Neural progenitor cell (in vitro differentiated cells): ENCODE measurements around the gene MPHOSPH8. TPM values are rescaled to one million over a fixed set of nuclear protein-coding genes. Genes with fewer than 3 reads are reported as not detected.

Experiments used
- DNase-seq: peaks from one replicate; pipeline ENCODE4 v3.0.0-alpha.2; 2016; ENCODE audit warnings: low spot score
- H2AFZ ChIP-seq: fragments of 200-600 bp; sonication (generic); replicated peaks from 2 replicates; pipeline ENCODE4 v1.6.1; 2016; ENCODE audit warnings: antibody characterized with exemption
- H3F3A ChIP-seq: fragments of 200-600 bp; sonication (generic); 2 replicates; pipeline ENCODE4 v1.6.1; 2016; ENCODE audit warnings: antibody characterized with exemption, low read depth
- H3K27ac ChIP-seq: fragments of 200-600 bp; sonication (generic); 2 replicates; pipeline ENCODE4 v1.5.1; 2016; ENCODE audit warnings: mild to moderate bottlenecking
- H3K27me3 ChIP-seq: fragments of 200-600 bp; sonication (generic); 2 replicates; pipeline ENCODE4 v1.6.1; 2016; ENCODE audit warnings: mild to moderate bottlenecking, moderate library complexity
- H3K36me3 ChIP-seq: fragments of 200-600 bp; sonication (generic); 2 replicates; pipeline ENCODE4 v1.5.1; 2016
- H3K4me1 ChIP-seq: fragments of 200-600 bp; sonication (generic); 2 replicates; pipeline ENCODE4 v1.6.1; 2016; ENCODE audit warnings: mixed run types
- H3K4me2 ChIP-seq: fragments of 200-600 bp; sonication (generic); 2 replicates; pipeline ENCODE4 v1.6.1; 2016
- H3K4me3 ChIP-seq: fragments of 200-600 bp; sonication (generic); 2 replicates; pipeline ENCODE4 v1.5.1; 2016
- H3K79me2 ChIP-seq: fragments of 200-600 bp; sonication (generic); 2 replicates; pipeline ENCODE4 v1.6.1; 2016; ENCODE audit warnings: low read depth
- H3K9ac ChIP-seq: fragments of 200-600 bp; sonication (generic); 2 replicates; pipeline ENCODE4 v1.6.1; 2016
- H3K9me3 ChIP-seq: fragments of 200-600 bp; sonication (generic); 2 replicates; pipeline ENCODE4 v1.5.1; 2016; ENCODE audit warnings: low read depth
- H4K20me1 ChIP-seq: fragments of 200-600 bp; sonication (generic); 2 replicates; pipeline ENCODE4 v1.6.1; 2016; ENCODE audit warnings: low read depth
- H3K27ac Mint-ChIP-seq: 3 replicates; pipeline ENCODE4 v1.8.0; 2021; ENCODE audit warnings: mixed read lengths
- H3K27me3 Mint-ChIP-seq: 2 replicates; pipeline ENCODE4 v1.8.0; 2022; ENCODE audit warnings: low read depth, mild to moderate bottlenecking, inconsistent platforms, moderate library complexity, mixed read lengths; ENCODE audit not compliant: insufficient read depth
- H3K36me3 Mint-ChIP-seq: 3 replicates; pipeline ENCODE4 v1.8.0; 2021; ENCODE audit warnings: mixed read lengths
- H3K4me1 Mint-ChIP-seq: 3 replicates; pipeline ENCODE4 v1.8.0; 2021; ENCODE audit warnings: mixed read lengths
- H3K4me3 Mint-ChIP-seq: 3 replicates; pipeline ENCODE4 v1.8.0; 2021; ENCODE audit warnings: mild to moderate bottlenecking, moderate library complexity, mixed read lengths
- H3K9me3 Mint-ChIP-seq: 3 replicates; pipeline ENCODE4 v1.8.0; 2020; ENCODE audit warnings: mixed read lengths
- EZH2 ChIP-seq: fragments of 200-600 bp; sonication (generic); IDR thresholded peaks from 2 replicates; pipeline ENCODE4 v1.6.1; 2017; ENCODE audit warnings: antibody characterized with exemption, mild to moderate bottlenecking, moderate library complexity
- EZH2phosphoT487 ChIP-seq: fragments of 200-600 bp; sonication (generic); IDR thresholded peaks from 2 replicates; pipeline ENCODE4 v1.6.1; 2017; ENCODE audit warnings: antibody characterized with exemption
- total RNA-seq: library from RNA; depleted of rRNA; stranded (reverse); fragments of >200 nt; gene quantifications from 2 replicates; pipeline ENCODE4 v1.2.3, GENCODE V29; 2015; ENCODE audit warnings: low replicate concordance
- TF ChIP-seq, protein P1 (sequence below): fragments of 200-600 bp; sonication (generic); IDR thresholded peaks from 2 replicates; pipeline ENCODE4 v1.5.1; 2017; ENCODE audit warnings: antibody characterized with exemption, mild to moderate bottlenecking

The MPHOSPH8 gene
- total RNA-seq, 1 donor from 2014 or later, result 6.4 TPM

DNA sequence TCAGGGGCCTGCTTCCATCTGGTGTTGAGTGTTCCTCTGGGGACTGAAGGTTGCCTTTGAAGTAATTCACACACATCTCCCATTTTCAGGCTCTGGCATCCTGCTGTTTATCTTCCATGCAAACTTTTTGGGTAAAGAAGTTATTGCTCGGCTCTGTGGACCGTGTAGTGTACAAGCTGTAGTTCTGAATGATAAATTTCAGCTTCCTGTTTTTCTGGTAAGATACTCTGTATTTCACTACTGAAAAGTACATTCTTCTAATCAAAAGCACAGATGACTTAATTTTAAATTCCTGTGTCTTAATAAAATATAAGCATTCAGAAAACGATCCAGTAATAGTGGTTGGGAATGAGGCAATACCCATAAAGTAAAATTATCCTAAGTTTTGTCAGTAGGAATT lies 36.7 kb downstream of the MPHOSPH8 start:
- Mint-ChIP-seq H3K4me1 (no peaks in the 10 kb centered on the region), H3K4me3 (no peak overlapping the region), H3K27ac (no peak overlapping the region), H3K36me3 (peaks cover 53% of the 10 kb centered on the region), H3K27me3 (peaks cover 4% of the 10 kb centered on the region), H3K9me3 (no peaks in the 10 kb centered on the region)
- no peaks in the 10 kb centered on the region for H3K9me3 ChIP-seq
- TF ChIP-seq EZH2phosphoT487 (no peak), EZH2 (no peak)
- TF ChIP-seq, protein P1, sequence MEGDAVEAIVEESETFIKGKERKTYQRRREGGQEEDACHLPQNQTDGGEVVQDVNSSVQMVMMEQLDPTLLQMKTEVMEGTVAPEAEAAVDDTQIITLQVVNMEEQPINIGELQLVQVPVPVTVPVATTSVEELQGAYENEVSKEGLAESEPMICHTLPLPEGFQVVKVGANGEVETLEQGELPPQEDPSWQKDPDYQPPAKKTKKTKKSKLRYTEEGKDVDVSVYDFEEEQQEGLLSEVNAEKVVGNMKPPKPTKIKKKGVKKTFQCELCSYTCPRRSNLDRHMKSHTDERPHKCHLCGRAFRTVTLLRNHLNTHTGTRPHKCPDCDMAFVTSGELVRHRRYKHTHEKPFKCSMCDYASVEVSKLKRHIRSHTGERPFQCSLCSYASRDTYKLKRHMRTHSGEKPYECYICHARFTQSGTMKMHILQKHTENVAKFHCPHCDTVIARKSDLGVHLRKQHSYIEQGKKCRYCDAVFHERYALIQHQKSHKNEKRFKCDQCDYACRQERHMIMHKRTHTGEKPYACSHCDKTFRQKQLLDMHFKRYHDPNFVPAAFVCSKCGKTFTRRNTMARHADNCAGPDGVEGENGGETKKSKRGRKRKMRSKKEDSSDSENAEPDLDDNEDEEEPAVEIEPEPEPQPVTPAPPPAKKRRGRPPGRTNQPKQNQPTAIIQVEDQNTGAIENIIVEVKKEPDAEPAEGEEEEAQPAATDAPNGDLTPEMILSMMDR, result no peak
- H3K27ac ChIP-seq, result no peak overlapping the region
- no peak overlapping the region for H3K4me2 ChIP-seq
- no peaks in the 10 kb centered on the region for H3K4me1 ChIP-seq
- peaks cover 7% of the 10 kb centered on the region for H3F3A ChIP-seq
- no peaks in the 10 kb centered on the region for H3K36me3 ChIP-seq
- peaks cover 11% of the 10 kb centered on the region for H4K20me1 ChIP-seq
- H3K4me3 ChIP-seq, result no peak overlapping the region
- H3K27me3 ChIP-seq, result no peaks in the 10 kb centered on the region
- H3K9ac ChIP-seq, result no peak overlapping the region
- no peaks in the 10 kb centered on the region for H3K79me2 ChIP-seq
- H2AFZ ChIP-seq, result no peak overlapping the region
- DNase-seq, result no peak

DNA sequence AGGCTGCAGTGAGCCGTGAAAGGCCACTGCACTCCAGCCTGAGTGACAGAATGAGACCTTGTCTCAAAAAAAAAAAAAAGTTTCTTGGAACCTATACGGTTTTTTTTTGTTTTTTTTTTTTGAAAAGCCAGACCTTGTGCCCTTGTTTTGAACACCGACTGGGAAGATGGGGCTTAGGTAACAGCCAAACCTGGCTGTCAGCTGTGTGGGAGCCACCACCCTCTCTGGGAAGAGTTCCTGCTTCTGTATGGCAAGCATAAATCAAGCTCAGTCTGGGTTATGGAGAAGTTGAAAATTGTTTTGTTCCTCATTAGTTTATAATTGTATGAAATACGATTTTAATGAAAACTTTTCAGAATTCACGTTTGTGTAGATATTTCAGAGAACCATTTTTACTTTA lies 39.5 kb downstream of the MPHOSPH8 start:
- no peaks in the 10 kb centered on the region for H3K27me3 Mint-ChIP-seq
- Histone ChIP-seq H3K4me2 (no peak overlapping the region), H3K4me3 (no peak overlapping the region), H3K4me1 (no peaks in the 10 kb centered on the region), H3K27ac (no peak overlapping the region), H3K9ac (no peak overlapping the region), H3K36me3 (peaks cover 10% of the 10 kb centered on the region), H3K27me3 (no peaks in the 10 kb centered on the region), H3K79me2 (no peaks in the 10 kb centered on the region), H3F3A (no peaks in the 10 kb centered on the region), H3K9me3 (no peaks in the 10 kb centered on the region), H2AFZ (no peak overlapping the region), H4K20me1 (peaks cover 9% of the 10 kb centered on the region)
- peaks cover 56% of the 10 kb centered on the region for H3K36me3 Mint-ChIP-seq
- no peaks in the 10 kb centered on the region for H3K4me1 Mint-ChIP-seq
- H3K27ac Mint-ChIP-seq, result no peak overlapping the region
- no peaks in the 10 kb centered on the region for H3K9me3 Mint-ChIP-seq
- TF ChIP-seq EZH2phosphoT487 (no peak), EZH2 (no peak)
- TF ChIP-seq, protein P1, result no peak
- no peak overlapping the region for H3K4me3 Mint-ChIP-seq
- DNase-seq, result no peak

DNA sequence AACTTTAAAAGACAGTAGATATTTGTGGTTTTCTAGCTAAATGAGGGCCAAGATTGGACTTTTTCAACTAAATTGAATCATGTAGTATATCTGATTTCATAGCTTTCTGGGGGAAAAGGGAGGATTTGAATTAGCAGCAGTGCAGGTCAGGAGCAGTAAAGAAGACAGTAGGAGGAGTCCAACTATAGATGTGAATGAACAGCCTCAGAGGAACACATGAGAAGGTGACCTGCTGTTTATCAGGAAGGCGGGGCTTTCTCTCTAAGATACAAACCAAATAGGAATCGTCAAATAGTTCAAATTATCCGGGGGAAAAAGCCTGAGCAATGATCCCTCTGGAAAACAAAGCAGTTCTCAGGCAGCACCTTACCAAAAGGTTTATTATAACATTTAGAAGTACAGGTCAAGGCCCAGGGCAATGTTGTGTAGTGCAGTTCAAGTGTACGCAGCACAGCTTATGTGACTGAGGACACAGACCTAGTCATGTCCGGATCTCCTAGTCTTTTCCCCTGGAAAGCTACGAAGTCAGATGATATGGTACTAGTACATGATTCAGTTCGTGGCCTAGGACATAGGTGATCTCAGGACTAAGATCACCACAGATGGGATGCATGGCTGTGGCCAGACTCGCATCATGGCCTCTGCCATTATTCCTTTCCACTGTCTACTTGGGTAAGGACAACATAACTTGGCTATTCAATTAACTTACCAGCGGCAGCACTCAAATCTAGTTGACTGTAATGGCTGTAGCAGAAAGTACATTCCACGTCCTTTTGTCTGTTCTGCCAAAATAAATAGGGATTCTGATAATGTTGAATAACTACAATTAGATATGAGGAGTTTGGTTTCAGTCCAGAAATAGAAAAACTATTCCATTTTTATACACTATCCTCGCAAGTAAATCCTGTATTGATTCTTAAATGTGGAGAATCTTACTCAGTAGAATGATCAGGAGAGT lies 40.3 kb downstream of the MPHOSPH8 start:
- TF ChIP-seq EZH2phosphoT487 (no peak), EZH2 (no peak)
- TF ChIP-seq, protein P1, result no peak
- Histone ChIP-seq H3K9me3 (no peaks in the 10 kb centered on the region), H4K20me1 (peaks cover 9% of the 10 kb centered on the region), H3K4me3 (no peak overlapping the region), H3K27me3 (no peaks in the 10 kb centered on the region), H3K27ac (no peak overlapping the region), H3F3A (no peaks in the 10 kb centered on the region), H3K4me2 (no peak overlapping the region), H3K4me1 (no peaks in the 10 kb centered on the region), H2AFZ (no peak overlapping the region), H3K9ac (no peak overlapping the region), H3K79me2 (no peaks in the 10 kb centered on the region), H3K36me3 (peaks cover 10% of the 10 kb centered on the region)
- H3K9me3 Mint-ChIP-seq, result no peaks in the 10 kb centered on the region
- H3K4me1 Mint-ChIP-seq, result no peaks in the 10 kb centered on the region
- H3K36me3 Mint-ChIP-seq, result peaks cover 51% of the 10 kb centered on the region
- H3K27ac Mint-ChIP-seq, result no peak overlapping the region
- H3K27me3 Mint-ChIP-seq, result no peaks in the 10 kb centered on the region
- no peak for DNase-seq
- no peak overlapping the region for H3K4me3 Mint-ChIP-seq
